ENCODE measurements around the gene DEFB123. TPM values are rescaled to one million over a fixed set of nuclear protein-coding genes. Genes with fewer than 3 reads are reported as not detected.

Gene DEFB123
- total RNA-seq, 1 experiment from 2014 or later = not detected

DNA sequence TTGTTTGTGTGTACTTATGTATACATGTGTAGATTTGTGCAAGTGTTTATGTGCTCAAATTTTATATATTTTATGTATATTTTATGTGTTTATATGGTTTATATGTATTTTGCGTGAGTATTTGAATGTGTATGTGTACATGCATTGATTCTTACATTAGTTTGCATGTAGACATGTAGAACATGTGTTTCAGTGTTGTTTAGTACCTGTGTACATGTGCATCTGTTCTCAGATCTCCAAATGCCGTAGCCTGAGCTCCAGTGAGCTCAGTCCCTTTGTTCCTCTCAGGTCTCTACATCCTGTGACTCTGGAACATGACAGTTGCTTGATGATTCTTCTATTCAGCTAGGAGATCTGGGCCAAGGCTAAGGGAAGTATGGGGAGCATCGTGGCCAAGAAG lies 45.5 kb upstream of the DEFB123 start:
- POLR2A ChIA-PET = no interaction called here
- no peak overlapping the region for H3K27ac Mint-ChIP-seq
- TF ChIP-seq SOX15 (CRISPR knock-in tag; IDR thresholded peaks at IDR 0.05) (no peak), JAZF1 (CRISPR knock-in tag; IDR thresholded peaks at IDR 0.05) (no peak), ATF1 (CRISPR knock-in tag; IDR thresholded peaks at IDR 0.05) (no peak), PRRX2 (CRISPR knock-in tag; IDR thresholded peaks at IDR 0.05) (no peak), ZNF263 (CRISPR knock-in tag; IDR thresholded peaks at IDR 0.05; ENCODE audit: low read depth) (no peak), GRHL2 (CRISPR knock-in tag; IDR thresholded peaks at IDR 0.05; ENCODE audit: insufficient replicate concordance, severe bottlenecking) (no peak), ETV6 (CRISPR knock-in tag; IDR thresholded peaks at IDR 0.05) (no peak), ZNF671 (CRISPR knock-in tag; IDR thresholded peaks at IDR 0.05) (no peak), GTF2I (CRISPR knock-in tag; conservative IDR thresholded peaks at IDR 0.05) (no peak), HMGXB4 (CRISPR knock-in tag; IDR thresholded peaks at IDR 0.05) (no peak)
- TF ChIP-seq, protein P1, sequence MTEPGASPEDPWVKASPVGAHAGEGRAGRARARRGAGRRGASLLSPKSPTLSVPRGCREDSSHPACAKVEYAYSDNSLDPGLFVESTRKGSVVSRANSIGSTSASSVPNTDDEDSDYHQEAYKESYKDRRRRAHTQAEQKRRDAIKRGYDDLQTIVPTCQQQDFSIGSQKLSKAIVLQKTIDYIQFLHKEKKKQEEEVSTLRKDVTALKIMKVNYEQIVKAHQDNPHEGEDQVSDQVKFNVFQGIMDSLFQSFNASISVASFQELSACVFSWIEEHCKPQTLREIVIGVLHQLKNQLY (CRISPR knock-in tag; IDR thresholded peaks at IDR 0.05) = no peak
- TF ChIP-seq, protein P2, sequence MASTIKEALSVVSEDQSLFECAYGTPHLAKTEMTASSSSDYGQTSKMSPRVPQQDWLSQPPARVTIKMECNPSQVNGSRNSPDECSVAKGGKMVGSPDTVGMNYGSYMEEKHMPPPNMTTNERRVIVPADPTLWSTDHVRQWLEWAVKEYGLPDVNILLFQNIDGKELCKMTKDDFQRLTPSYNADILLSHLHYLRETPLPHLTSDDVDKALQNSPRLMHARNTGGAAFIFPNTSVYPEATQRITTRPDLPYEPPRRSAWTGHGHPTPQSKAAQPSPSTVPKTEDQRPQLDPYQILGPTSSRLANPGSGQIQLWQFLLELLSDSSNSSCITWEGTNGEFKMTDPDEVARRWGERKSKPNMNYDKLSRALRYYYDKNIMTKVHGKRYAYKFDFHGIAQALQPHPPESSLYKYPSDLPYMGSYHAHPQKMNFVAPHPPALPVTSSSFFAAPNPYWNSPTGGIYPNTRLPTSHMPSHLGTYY (CRISPR knock-in tag; IDR thresholded peaks at IDR 0.05) = no peak
- TF ChIP-seq, protein P3, sequence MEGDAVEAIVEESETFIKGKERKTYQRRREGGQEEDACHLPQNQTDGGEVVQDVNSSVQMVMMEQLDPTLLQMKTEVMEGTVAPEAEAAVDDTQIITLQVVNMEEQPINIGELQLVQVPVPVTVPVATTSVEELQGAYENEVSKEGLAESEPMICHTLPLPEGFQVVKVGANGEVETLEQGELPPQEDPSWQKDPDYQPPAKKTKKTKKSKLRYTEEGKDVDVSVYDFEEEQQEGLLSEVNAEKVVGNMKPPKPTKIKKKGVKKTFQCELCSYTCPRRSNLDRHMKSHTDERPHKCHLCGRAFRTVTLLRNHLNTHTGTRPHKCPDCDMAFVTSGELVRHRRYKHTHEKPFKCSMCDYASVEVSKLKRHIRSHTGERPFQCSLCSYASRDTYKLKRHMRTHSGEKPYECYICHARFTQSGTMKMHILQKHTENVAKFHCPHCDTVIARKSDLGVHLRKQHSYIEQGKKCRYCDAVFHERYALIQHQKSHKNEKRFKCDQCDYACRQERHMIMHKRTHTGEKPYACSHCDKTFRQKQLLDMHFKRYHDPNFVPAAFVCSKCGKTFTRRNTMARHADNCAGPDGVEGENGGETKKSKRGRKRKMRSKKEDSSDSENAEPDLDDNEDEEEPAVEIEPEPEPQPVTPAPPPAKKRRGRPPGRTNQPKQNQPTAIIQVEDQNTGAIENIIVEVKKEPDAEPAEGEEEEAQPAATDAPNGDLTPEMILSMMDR (IDR thresholded peaks at IDR 0.05) = no peak
- no peak overlapping the region for H3K4me3 Mint-ChIP-seq
- no peaks in the 10 kb centered on the region for H3K4me1 Mint-ChIP-seq
- CTCF ChIA-PET = no interaction called here
- peaks cover 74% of the 10 kb centered on the region for H3K9me3 Mint-ChIP-seq
- peaks cover 15% of the 10 kb centered on the region for H3K27me3 Mint-ChIP-seq (ENCODE audit: low read depth)
- no peak for DNase-seq (ENCODE audit: low spot score)
- H3K36me3 Mint-ChIP-seq = peaks cover 61% of the 10 kb centered on the region
- ATAC-seq = no peak

DNA sequence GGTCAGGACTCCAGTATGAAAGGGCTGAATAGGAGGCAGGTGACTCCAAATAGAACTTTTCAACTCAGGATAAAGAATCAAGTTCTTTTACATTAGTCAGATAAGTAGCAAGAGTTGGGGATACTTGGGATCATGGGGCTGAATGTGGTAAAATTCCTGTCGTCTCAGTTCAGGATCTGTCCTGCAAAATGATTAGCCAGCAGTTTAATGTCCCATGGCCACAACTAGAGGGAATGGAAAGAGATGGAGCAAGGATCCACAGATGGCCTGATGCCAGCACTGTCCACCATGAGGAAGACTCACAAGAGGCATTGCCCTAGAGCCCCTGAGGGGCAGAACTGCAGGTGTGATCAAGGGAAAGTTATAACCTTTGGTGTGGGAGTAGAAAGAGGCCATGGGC lies 36.5 kb upstream of the DEFB123 start:
- no peaks in the 10 kb centered on the region for H3K4me1 Mint-ChIP-seq
- H3K27me3 Mint-ChIP-seq (ENCODE audit: low read depth) = peaks cover 7% of the 10 kb centered on the region; the same call in 1 of the 2 replicates
- no peak for ATAC-seq
- ChIA-PET CTCF (interaction anchor here (1.6 kb wide), 1 partner anchor 99 kb away, joined by 4 read pairs; no protein-coding TSS in a partner anchor), POLR2A (no interaction called here)
- H3K36me3 Mint-ChIP-seq = peaks cover 37% of the 10 kb centered on the region
- no peak for DNase-seq (ENCODE audit: low spot score)
- H3K27ac Mint-ChIP-seq = no peak overlapping the region
- TF ChIP-seq, protein P4, sequence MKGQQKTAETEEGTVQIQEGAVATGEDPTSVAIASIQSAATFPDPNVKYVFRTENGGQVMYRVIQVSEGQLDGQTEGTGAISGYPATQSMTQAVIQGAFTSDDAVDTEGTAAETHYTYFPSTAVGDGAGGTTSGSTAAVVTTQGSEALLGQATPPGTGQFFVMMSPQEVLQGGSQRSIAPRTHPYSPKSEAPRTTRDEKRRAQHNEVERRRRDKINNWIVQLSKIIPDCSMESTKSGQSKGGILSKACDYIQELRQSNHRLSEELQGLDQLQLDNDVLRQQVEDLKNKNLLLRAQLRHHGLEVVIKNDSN (CRISPR knock-in tag; IDR thresholded peaks at IDR 0.05) = no peak
- TF ChIP-seq, protein P5, sequence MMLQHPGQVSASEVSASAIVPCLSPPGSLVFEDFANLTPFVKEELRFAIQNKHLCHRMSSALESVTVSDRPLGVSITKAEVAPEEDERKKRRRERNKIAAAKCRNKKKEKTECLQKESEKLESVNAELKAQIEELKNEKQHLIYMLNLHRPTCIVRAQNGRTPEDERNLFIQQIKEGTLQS (CRISPR knock-in tag; conservative IDR thresholded peaks at IDR 0.05) = no peak
- TF ChIP-seq TCF7 (CRISPR knock-in tag; IDR thresholded peaks at IDR 0.05; ENCODE audit: low read depth) (no peak), ATF2 (CRISPR knock-in tag; IDR thresholded peaks at IDR 0.05; ENCODE audit: borderline replicate concordance, low read depth) (no peak), ZNF121 (CRISPR knock-in tag; IDR thresholded peaks at IDR 0.05) (no peak)
- TF ChIP-seq, protein P6, sequence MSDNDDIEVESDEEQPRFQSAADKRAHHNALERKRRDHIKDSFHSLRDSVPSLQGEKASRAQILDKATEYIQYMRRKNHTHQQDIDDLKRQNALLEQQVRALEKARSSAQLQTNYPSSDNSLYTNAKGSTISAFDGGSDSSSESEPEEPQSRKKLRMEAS (CRISPR knock-in tag; IDR thresholded peaks at IDR 0.05) = no peak
- TF ChIP-seq, protein P7, sequence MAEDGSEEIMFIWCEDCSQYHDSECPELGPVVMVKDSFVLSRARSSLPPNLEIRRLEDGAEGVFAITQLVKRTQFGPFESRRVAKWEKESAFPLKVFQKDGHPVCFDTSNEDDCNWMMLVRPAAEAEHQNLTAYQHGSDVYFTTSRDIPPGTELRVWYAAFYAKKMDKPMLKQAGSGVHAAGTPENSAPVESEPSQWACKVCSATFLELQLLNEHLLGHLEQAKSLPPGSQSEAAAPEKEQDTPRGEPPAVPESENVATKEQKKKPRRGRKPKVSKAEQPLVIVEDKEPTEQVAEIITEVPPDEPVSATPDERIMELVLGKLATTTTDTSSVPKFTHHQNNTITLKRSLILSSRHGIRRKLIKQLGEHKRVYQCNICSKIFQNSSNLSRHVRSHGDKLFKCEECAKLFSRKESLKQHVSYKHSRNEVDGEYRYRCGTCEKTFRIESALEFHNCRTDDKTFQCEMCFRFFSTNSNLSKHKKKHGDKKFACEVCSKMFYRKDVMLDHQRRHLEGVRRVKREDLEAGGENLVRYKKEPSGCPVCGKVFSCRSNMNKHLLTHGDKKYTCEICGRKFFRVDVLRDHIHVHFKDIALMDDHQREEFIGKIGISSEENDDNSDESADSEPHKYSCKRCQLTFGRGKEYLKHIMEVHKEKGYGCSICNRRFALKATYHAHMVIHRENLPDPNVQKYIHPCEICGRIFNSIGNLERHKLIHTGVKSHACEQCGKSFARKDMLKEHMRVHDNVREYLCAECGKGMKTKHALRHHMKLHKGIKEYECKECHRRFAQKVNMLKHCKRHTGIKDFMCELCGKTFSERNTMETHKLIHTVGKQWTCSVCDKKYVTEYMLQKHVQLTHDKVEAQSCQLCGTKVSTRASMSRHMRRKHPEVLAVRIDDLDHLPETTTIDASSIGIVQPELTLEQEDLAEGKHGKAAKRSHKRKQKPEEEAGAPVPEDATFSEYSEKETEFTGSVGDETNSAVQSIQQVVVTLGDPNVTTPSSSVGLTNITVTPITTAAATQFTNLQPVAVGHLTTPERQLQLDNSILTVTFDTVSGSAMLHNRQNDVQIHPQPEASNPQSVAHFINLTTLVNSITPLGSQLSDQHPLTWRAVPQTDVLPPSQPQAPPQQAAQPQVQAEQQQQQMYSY (CRISPR knock-in tag; IDR thresholded peaks at IDR 0.05) = no peak
- H3K9me3 Mint-ChIP-seq = peaks cover 28% of the 10 kb centered on the region
- H3K4me3 Mint-ChIP-seq = no peak overlapping the region
